Measurements from ENCODE around the gene TMEM168.

- TF ChIP-seq CTCF (IDR thresholded peaks at IDR 0.05) (no peak), POLR2A (IDR thresholded peaks at IDR 0.05) (no peak)
These were observed 402 bp upstream of the TMEM168 start for GRCh38 chr7:112790586-112791003.
